K562 (cell line): ENCODE measurements around the gene ANGEL2. TPM values are rescaled to one million over a fixed set of nuclear protein-coding genes. Genes with fewer than 3 reads are reported as not detected.

Experiments
- ATAC-seq: fragments of 200-7000 bp; cut with Tn5 transposase; 3 replicates; pipeline ENCODE4 v1.9.1; 2020; ENCODE audit warnings: moderate library complexity
- BruUV-seq: library from RNA; stranded (reverse); fragments of 400-500 nt; replicated peaks from 2 replicates; lab custom pipeline; 2021; lab: Mats Ljungman, UMichigan
- CTCF ChIA-PET: fragments of 300-600 bp; formaldehyde crosslinking; extraction: SDS; loops from one replicate; lab custom pipeline; 2021; ENCODE audit warnings: low intra/inter-chr PET ratio; lab: Yijun Ruan, JAX
- POLR2A ChIA-PET: fragments of 300-600, 350-650 bp; sonication (Branson Sonifier 250); formaldehyde crosslinking; extraction: SDS; loops from one replicate; lab custom pipeline; 2021; ENCODE audit warnings: antibody characterized with exemption, inconsistent platforms; lab: Yijun Ruan, JAX
- DNase-seq, 4 experiments: peaks; one replicate each; pipeline versions ENCODE4 v3.0.0 to v3.0.0-alpha.2; 2011 to 2018; ENCODE audit warnings: low spot score in 3 of 4, mixed read lengths in 3 of 4; ENCODE audit errors: extremely low read depth in 1 of 4
- FAIRE-seq: peaks from 2 replicates; lab custom pipeline; 2011; peaks lifted over from hg19 to GRCh38; lab: Jason Lieb, UNC
- H2AFZ ChIP-seq: 2 replicates; pipeline ENCODE4 v1.6.0; 2011; ENCODE audit warnings: low read depth, low read length, control low read depth, inconsistent platforms
- H3K27ac ChIP-seq: fragments of 200-600 bp; 3 replicates; pipeline ENCODE4 v1.8.0; 2011; ENCODE audit warnings: low read depth, mild to moderate bottlenecking, control low read depth, inconsistent platforms, low read length, moderate library complexity, mixed read lengths; ENCODE audit errors: extremely low read depth
- H3K27me3 ChIP-seq, 2 experiments: fragments of 300-600 bp in 1 of 2; 2 replicates in 1 of 2; 3 replicates in 1 of 2; pipeline versions ENCODE4 v1.6.0 to v1.8.0; 2011; ENCODE audit warnings: inconsistent platforms in 2 of 2, low read length in 2 of 2, mild to moderate bottlenecking in 1 of 2, mixed read lengths in 1 of 2, moderate library complexity in 1 of 2; ENCODE audit not compliant: control insufficient read depth in 2 of 2, insufficient read depth in 2 of 2
- H3K36me3 ChIP-seq: fragments of 300-600 bp; 3 replicates; pipeline ENCODE4 v1.8.0; 2011; ENCODE audit warnings: mild to moderate bottlenecking, low read length, inconsistent platforms; ENCODE audit not compliant: control insufficient read depth, insufficient read depth
- H3K4me1 ChIP-seq, 2 experiments: fragments of 200-600 bp in 1 of 2; replicated peaks in 1 of 2; 2 replicates in 1 of 2; 3 replicates in 1 of 2; pipeline versions ENCODE4 v1.5.1 to v1.8.0; 2011; ENCODE audit warnings: inconsistent platforms in 2 of 2, low read length in 2 of 2, mild to moderate bottlenecking in 1 of 2, mixed read lengths in 1 of 2, moderate library complexity in 1 of 2; ENCODE audit not compliant: control insufficient read depth in 2 of 2, insufficient read depth in 2 of 2
- H3K4me2 ChIP-seq: 2 replicates; pipeline ENCODE4 v1.6.1; 2011; ENCODE audit warnings: low read length, control low read depth, inconsistent platforms, mixed read lengths; ENCODE audit not compliant: insufficient read depth
- H3K4me3 ChIP-seq: fragments of 200-600 bp; sonication (generic), shearing (Covaris generic); 2 replicates; pipeline ENCODE4 v1.5.1; 2016; ENCODE audit warnings: control low read depth, inconsistent platforms
- H3K79me2 ChIP-seq: fragments of 200-600 bp; 3 replicates; pipeline ENCODE4 v1.8.0; 2011; ENCODE audit warnings: low read length, inconsistent platforms; ENCODE audit not compliant: control insufficient read depth, insufficient read depth
- H3K9ac ChIP-seq, 2 experiments: 2 replicates each; pipeline versions ENCODE4 v1.6.0 to v1.6.1; 2011; ENCODE audit warnings: low read depth in 2 of 2, low read length in 2 of 2, control low read depth in 1 of 2, inconsistent platforms in 1 of 2, mild to moderate bottlenecking in 1 of 2, mixed read lengths in 1 of 2; ENCODE audit not compliant: insufficient read depth in 1 of 2
- H3K9me1 ChIP-seq: one replicate; pipeline ENCODE4 v1.6.0; 2011; ENCODE audit warnings: inconsistent platforms, mild to moderate bottlenecking, low read length, moderate library complexity; ENCODE audit not compliant: control insufficient read depth, insufficient read depth
- H3K9me3 ChIP-seq: replicated peaks from 2 replicates; pipeline ENCODE4 v1.5.1; 2011; ENCODE audit warnings: low read depth, low read length, inconsistent platforms; ENCODE audit not compliant: control insufficient read depth, insufficient read depth
- H4K20me1 ChIP-seq: replicated peaks from 2 replicates; pipeline ENCODE4 v1.6.1; 2011; ENCODE audit warnings: low read length, inconsistent platforms, mixed read lengths; ENCODE audit not compliant: control insufficient read depth, insufficient read depth
- CREB1 ChIP-seq, 2 experiments: sonication (generic) in 1 of 2; formaldehyde crosslinking in 1 of 2; IDR thresholded peaks; 2 replicates each; pipeline versions ENCODE4 v1.6.1 to v1.8.0; 2012 to 2022; ENCODE audit warnings: inconsistent platforms in 1 of 2, mild to moderate bottlenecking in 1 of 2, missing genetic modification reagents in 1 of 2, moderate library complexity in 1 of 2
- DMBX1 ChIP-seq: fragments of 250-450 bp; sonication (Bioruptor Pico); IDR thresholded peaks from 2 replicates; pipeline ENCODE4 v1.8.0; 2022; ENCODE audit warnings: inconsistent platforms, mild to moderate bottlenecking, moderate library complexity, borderline replicate concordance
- FOS ChIP-seq: IDR thresholded peaks from 3 replicates; pipeline ENCODE4 v1.6.1; 2011; ENCODE audit not compliant: insufficient read length; ENCODE audit errors: extremely low read depth
- FOXK1 ChIP-seq: sonication (generic); formaldehyde crosslinking; IDR thresholded peaks from 2 replicates; pipeline ENCODE4 v1.8.0; 2022; ENCODE audit warnings: missing genetic modification reagents, mild to moderate bottlenecking, borderline replicate concordance
- FOXM1 ChIP-seq, 2 experiments: fragments of 450-650 bp in 1 of 2; sonication (generic) in 1 of 2; formaldehyde crosslinking in 1 of 2; IDR thresholded peaks; 2 replicates each; pipeline versions ENCODE4 v1.6.1 to v1.9.0; 2017 to 2022; ENCODE audit warnings: low read depth in 2 of 2, mild to moderate bottlenecking in 2 of 2, missing genetic modification reagents in 1 of 2, moderate library complexity in 1 of 2
- RCOR1 ChIP-seq, 2 experiments: IDR thresholded peaks; 2 replicates each; pipeline ENCODE4 v1.6.1; 2012; ENCODE audit warnings: low read depth in 2 of 2, low read length in 2 of 2, borderline replicate concordance in 1 of 2, improper control_type of control experiment in 1 of 2
- SIX5 ChIP-seq, 2 experiments: IDR thresholded peaks; 2 replicates each; pipeline ENCODE4 v1.6.1; 2011; ENCODE audit warnings: low read length in 2 of 2, borderline replicate concordance in 1 of 2, low read depth in 1 of 2, mild to moderate bottlenecking in 1 of 2, moderate library complexity in 1 of 2; ENCODE audit not compliant: insufficient read depth in 1 of 2
- SMARCC2 ChIP-seq: fragments of 450-650 bp; IDR thresholded peaks from 2 replicates; pipeline ENCODE4 v1.6.1; 2017; ENCODE audit warnings: antibody characterized with exemption, moderate library complexity, mild to moderate bottlenecking, low read depth
- SP2 ChIP-seq: IDR thresholded peaks from 2 replicates; pipeline ENCODE4 v1.6.1; 2011; ENCODE audit warnings: mild to moderate bottlenecking, low read depth, low read length, moderate library complexity; ENCODE audit not compliant: poor library complexity, severe bottlenecking; ENCODE audit errors: extremely low read depth
- U2AF1 ChIP-seq: fragments of 200-400 bp; formaldehyde crosslinking; optimal IDR thresholded peaks from 2 replicates; pipeline ENCODE3; 2017; ENCODE audit warnings: mild to moderate bottlenecking, low read depth, low read length, moderate library complexity
- XRCC5 ChIP-seq: fragments of 200-400 bp; formaldehyde crosslinking; IDR thresholded peaks from 2 replicates; pipeline ENCODE4 v1.6.1; 2017; ENCODE audit warnings: low read depth, mild to moderate bottlenecking, low read length
- ZNF140 ChIP-seq: fragments of 250-450 bp; sonication (Bioruptor Pico); IDR thresholded peaks from 2 replicates; pipeline ENCODE4 v1.8.0; 2021; ENCODE audit warnings: moderate library complexity, mild to moderate bottlenecking, inconsistent platforms
- ZNF668 ChIP-seq: fragments of 250-450 bp; sonication (Bioruptor Pico); IDR thresholded peaks from 2 replicates; pipeline ENCODE4 v1.8.0; 2022; ENCODE audit warnings: mild to moderate bottlenecking, inconsistent platforms
- ZNF699 ChIP-seq: fragments of 250-450 bp; sonication (Bioruptor Pico); IDR thresholded peaks from 2 replicates; pipeline ENCODE4 v1.8.0; 2021; ENCODE audit warnings: mild to moderate bottlenecking, moderate library complexity; ENCODE audit not compliant: insufficient replicate concordance
- WGBS: fragments of 100-300 bp; shearing (Covaris generic); methylation state at CpG from one replicate; pipeline ENCODE4 v1.1.6; 2016; ENCODE audit warnings: low coverage, mixed read lengths; ENCODE audit not compliant: insufficient coverage; ENCODE audit errors: missing lambda C conversion rate; 5-methylcytosine and 5-hydroxymethylcytosine counted together
- in situ Hi-C: fragments of 300-500 bp; cut with MboI; formaldehyde crosslinking; loops from 4 replicates; pipeline ENCODE4 v1.15.0; 2018; ENCODE audit warnings: inconsistent platforms, mixed read lengths
- intact Hi-C: fragments of 100-400 bp; cut with micrococcal nuclease; formaldehyde crosslinking; loops from 2 replicates; pipeline ENCODE4 v1.14.2; 2022
- polyA plus RNA-seq, 8 experiments: library from polyadenylated mRNA; depleted of rRNA in 4 of 8; stranded (reverse) in 5 of 8; unstranded in 3 of 8; fragments of >200 nt; fragmentation: Nextera tagmentation in 2 of 8; fragmentation: Illumina TruSeq in 1 of 8; extraction: Ambion mirVana in 2 of 8; extraction: Trizol in 1 of 8; gene quantifications; 2 replicates each; pipeline versions ENCODE4 v1.2.1 to v1.2.3, GENCODE V29; 2011 to 2014; ENCODE audit warnings: inconsistent platforms in 1 of 8, missing spikeins in 1 of 8
- total RNA-seq, 7 experiments: library from RNA; depleted of rRNA in 6 of 7; stranded (reverse); fragments of >200 nt in 6 of 7; fragmentation: Illumina TruSeq in 2 of 7; extraction: Trizol in 2 of 7; gene quantifications; 2 replicates each; pipeline versions ENCODE4 v1.2.1 to v1.2.3, GENCODE V29; 2011 to 2021; ENCODE audit warnings: low replicate concordance in 1 of 7
- TF ChIP-seq, protein P1 (sequence below): fragments of 450-650 bp; formaldehyde crosslinking; IDR thresholded peaks from 2 replicates; pipeline ENCODE4 v1.4.0; 2020; ENCODE audit warnings: mild to moderate bottlenecking, mixed read lengths
- TF ChIP-seq, protein P2 (sequence below): sonication (generic); formaldehyde crosslinking; IDR thresholded peaks from 2 replicates; pipeline ENCODE4 v1.8.0; 2023; ENCODE audit warnings: mild to moderate bottlenecking, missing genetic modification reagents

ANGEL2 gene
- total and polyA plus RNA-seq, 9 of the 15 experiments (the other 6 are each of a cell fraction or from before 2014, with no cell fraction given): 6.8 to 34.6 (median 26.2) TPM

DNA sequence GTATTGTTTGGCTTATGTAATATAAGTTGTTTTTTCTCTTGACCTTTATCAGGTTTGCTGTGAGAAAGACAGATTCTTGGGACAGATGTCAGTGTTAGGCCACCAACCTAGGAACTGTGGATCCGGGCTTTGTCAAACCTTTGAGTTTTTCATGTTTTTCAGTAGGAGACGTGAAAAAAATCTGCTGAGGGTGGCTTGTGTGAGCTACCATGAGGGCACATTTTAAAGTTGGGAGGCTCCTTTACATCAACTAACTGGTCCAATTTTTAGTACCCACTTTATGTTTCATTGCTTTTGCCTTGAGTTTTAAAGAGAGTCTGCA is 36.2 kb upstream of the ANGEL2 start:
- TSS peak; percentile 72 for BruUV-seq
- FAIRE-seq (no peak), ATAC-seq (peak; percentile 1; the same call in 1 of the 3 replicates), DNase-seq (no peak)
- 0% methylated on average over 2 of the region's 2 CpGs for WGBS
- Histone ChIP-seq H4K20me1 (no peaks in the 10 kb centered on the region), H3K4me1 (peaks cover 33 to 70% of the 10 kb centered on the region in 2 experiments), H3K9ac (peak overlapping the region in 1 of 2 experiments; percentile 87; a peak in 2 of 4 replicates), H2AFZ (peak overlapping the region; percentile 94; the same call in 1 of the 2 replicates), H3K4me3 (peak overlapping the region; percentile 76), H3K9me1 (no peaks in the 10 kb centered on the region), H3K27me3 (no peaks in the 10 kb centered on the region), H3K36me3 (peaks cover 10% of the 10 kb centered on the region; the same call in 1 of the 3 replicates), H3K27ac (peak overlapping the region; percentile 92), H3K4me2 (peak overlapping the region; percentile 97), H3K79me2 (peaks cover 61% of the 10 kb centered on the region), H3K9me3 (no peaks in the 10 kb centered on the region)
- CTCF ChIA-PET: no interaction called here
- intact Hi-C loops: loop anchor here (1.0 to 5.0 kb wide), 4 partner anchors 19 to 445 kb away; partner anchors contain the start of genes ATF3, NSL1 and TATDN3
- POLR2A ChIA-PET: interaction anchor here (1.6 to 1.8 kb wide), 2 partner anchors 13 to 19 kb away, joined by 4 to 6 read pairs; no protein-coding TSS in a partner anchor
- in situ Hi-C loops: no loop called here
- TF ChIP-seq ZNF699 (CRISPR knock-in tag): no peak
- no peak for TF ChIP-seq CREB1 (IDR thresholded peaks at IDR 0.05)
- TF ChIP-seq CREB1 (CRISPR knock-in tag; IDR thresholded peaks at IDR 0.05): no peak
- TF ChIP-seq SIX5 (IDR thresholded peaks at IDR 0.05; ENCODE audit: borderline replicate concordance in 1 of 2, insufficient read depth in 1 of 2, low read depth in 1 of 2, low read length in 2 of 2): no peak
- TF ChIP-seq, protein P1, sequence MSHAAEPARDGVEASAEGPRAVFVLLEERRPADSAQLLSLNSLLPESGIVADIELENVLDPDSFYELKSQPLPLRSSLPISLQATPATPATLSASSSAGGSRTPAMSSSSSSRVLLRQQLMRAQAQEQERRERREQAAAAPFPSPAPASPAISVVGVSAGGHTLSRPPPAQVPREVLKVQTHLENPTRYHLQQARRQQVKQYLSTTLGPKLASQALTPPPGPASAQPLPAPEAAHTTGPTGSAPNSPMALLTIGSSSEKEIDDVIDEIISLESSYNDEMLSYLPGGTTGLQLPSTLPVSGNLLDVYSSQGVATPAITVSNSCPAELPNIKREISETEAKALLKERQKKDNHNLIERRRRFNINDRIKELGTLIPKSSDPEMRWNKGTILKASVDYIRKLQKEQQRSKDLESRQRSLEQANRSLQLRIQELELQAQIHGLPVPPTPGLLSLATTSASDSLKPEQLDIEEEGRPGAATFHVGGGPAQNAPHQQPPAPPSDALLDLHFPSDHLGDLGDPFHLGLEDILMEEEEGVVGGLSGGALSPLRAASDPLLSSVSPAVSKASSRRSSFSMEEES (CRISPR knock-in tag): no peak
- TF ChIP-seq SMARCC2: peak; percentile 87; the same call in 1 of the 2 replicates
- TF ChIP-seq RCOR1 (IDR thresholded peaks at IDR 0.05; ENCODE audit: borderline replicate concordance in 1 of 2, low read depth in 2 of 2, low read length in 2 of 2): 0 out of 4 replicates have a peak, but pooled peaks of 1 of the 2 experiments have one; percentile 12
- TF ChIP-seq U2AF1: no peak
- TF ChIP-seq FOXM1 (IDR thresholded peaks at IDR 0.05; ENCODE audit: low read depth): no peak
- no peak for TF ChIP-seq FOXM1 (CRISPR knock-in tag; IDR thresholded peaks at IDR 0.05; ENCODE audit: low read depth)
- 0 out of 2 replicates have a peak, but pooled peaks have one; percentile 39 for TF ChIP-seq DMBX1 (CRISPR knock-in tag)
- no peak for TF ChIP-seq ZNF668
- no peak for TF ChIP-seq XRCC5
- TF ChIP-seq FOS: no peak
- TF ChIP-seq FOXK1 (CRISPR knock-in tag): no peak
- TF ChIP-seq, protein P2, sequence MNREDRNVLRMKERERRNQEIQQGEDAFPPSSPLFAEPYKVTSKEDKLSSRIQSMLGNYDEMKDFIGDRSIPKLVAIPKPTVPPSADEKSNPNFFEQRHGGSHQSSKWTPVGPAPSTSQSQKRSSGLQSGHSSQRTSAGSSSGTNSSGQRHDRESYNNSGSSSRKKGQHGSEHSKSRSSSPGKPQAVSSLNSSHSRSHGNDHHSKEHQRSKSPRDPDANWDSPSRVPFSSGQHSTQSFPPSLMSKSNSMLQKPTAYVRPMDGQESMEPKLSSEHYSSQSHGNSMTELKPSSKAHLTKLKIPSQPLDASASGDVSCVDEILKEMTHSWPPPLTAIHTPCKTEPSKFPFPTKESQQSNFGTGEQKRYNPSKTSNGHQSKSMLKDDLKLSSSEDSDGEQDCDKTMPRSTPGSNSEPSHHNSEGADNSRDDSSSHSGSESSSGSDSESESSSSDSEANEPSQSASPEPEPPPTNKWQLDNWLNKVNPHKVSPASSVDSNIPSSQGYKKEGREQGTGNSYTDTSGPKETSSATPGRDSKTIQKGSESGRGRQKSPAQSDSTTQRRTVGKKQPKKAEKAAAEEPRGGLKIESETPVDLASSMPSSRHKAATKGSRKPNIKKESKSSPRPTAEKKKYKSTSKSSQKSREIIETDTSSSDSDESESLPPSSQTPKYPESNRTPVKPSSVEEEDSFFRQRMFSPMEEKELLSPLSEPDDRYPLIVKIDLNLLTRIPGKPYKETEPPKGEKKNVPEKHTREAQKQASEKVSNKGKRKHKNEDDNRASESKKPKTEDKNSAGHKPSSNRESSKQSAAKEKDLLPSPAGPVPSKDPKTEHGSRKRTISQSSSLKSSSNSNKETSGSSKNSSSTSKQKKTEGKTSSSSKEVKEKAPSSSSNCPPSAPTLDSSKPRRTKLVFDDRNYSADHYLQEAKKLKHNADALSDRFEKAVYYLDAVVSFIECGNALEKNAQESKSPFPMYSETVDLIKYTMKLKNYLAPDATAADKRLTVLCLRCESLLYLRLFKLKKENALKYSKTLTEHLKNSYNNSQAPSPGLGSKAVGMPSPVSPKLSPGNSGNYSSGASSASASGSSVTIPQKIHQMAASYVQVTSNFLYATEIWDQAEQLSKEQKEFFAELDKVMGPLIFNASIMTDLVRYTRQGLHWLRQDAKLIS (CRISPR knock-in tag): no peak
- no peak for TF ChIP-seq SP2
- TF ChIP-seq ZNF140 (CRISPR knock-in tag): no peak
